Measurements from ENCODE around the gene PPARA.

DNA sequence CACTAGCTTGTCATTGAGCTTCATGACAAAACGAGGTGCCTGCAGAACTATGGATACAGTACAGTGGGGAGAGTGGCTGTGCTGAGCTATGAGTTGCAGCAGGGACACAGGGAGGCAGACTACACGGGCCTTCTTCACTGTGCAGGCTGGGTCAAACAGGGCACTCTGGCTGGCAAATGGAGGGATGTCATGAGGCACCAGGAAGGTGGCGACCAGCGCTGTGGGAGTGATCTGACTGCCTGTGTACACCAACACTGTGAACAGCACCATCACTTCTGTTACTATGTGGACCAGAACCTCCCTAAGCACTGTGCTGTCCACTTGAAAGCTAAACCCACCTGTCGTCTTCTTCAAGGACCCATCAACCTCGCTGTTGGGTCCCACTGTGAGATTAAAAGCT, 109.7 kb downstream of the PPARA start:
- TF ChIP-seq, protein P1, sequence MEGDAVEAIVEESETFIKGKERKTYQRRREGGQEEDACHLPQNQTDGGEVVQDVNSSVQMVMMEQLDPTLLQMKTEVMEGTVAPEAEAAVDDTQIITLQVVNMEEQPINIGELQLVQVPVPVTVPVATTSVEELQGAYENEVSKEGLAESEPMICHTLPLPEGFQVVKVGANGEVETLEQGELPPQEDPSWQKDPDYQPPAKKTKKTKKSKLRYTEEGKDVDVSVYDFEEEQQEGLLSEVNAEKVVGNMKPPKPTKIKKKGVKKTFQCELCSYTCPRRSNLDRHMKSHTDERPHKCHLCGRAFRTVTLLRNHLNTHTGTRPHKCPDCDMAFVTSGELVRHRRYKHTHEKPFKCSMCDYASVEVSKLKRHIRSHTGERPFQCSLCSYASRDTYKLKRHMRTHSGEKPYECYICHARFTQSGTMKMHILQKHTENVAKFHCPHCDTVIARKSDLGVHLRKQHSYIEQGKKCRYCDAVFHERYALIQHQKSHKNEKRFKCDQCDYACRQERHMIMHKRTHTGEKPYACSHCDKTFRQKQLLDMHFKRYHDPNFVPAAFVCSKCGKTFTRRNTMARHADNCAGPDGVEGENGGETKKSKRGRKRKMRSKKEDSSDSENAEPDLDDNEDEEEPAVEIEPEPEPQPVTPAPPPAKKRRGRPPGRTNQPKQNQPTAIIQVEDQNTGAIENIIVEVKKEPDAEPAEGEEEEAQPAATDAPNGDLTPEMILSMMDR (IDR thresholded peaks at IDR 0.05) = no peak
- TF ChIP-seq ZFX (IDR thresholded peaks at IDR 0.05; ENCODE audit: borderline replicate concordance) = no peak
